ENCODE measurements around the gene CBFA2T3. TPM values are rescaled to one million over a fixed set of nuclear protein-coding genes. Genes with fewer than 3 reads are reported as not detected.

CBFA2T3 gene
- total RNA-seq, 1 donor from 2014 or later = 2.4 TPM

- no peaks in the 10 kb centered on the region for H3K4me1 ChIP-seq (ENCODE audit: insufficient read depth, low read length)
- Mint-ChIP-seq H3K27me3 (ENCODE audit: low read depth, unreplicated experiment) (peaks cover 20% of the 10 kb centered on the region), H3K9me3 (ENCODE audit: unreplicated experiment) (no peaks in the 10 kb centered on the region), H3K27ac (ENCODE audit: unreplicated experiment) (no peak overlapping the region), H3K36me3 (ENCODE audit: low read depth, unreplicated experiment) (peaks cover 9% of the 10 kb centered on the region), H3K4me1 (ENCODE audit: low read depth, unreplicated experiment) (no peaks in the 10 kb centered on the region), H3K4me3 (ENCODE audit: unreplicated experiment) (no peak overlapping the region)
- H3K27ac ChIP-seq (ENCODE audit: low read depth, low read length) = no peak overlapping the region
- H4K20me1 ChIP-seq (ENCODE audit: insufficient read depth, low read length) = no peaks in the 10 kb centered on the region
- no peak overlapping the region for H2AFZ ChIP-seq (ENCODE audit: low read depth, low read length)
- H3K79me2 ChIP-seq (ENCODE audit: insufficient read depth, low read length) = no peaks in the 10 kb centered on the region
- TF ChIP-seq CTCF (IDR thresholded peaks at IDR 0.05; ENCODE audit: insufficient read depth, low read depth, low read length) (no peak), EZH2 (IDR thresholded peaks at IDR 0.05; ENCODE audit: insufficient read depth, low read length) (no peak)
- DNase-seq (ENCODE audit: low read depth) (no peak), FAIRE-seq (no peak)
- H3K9ac ChIP-seq (ENCODE audit: low read length) = no peak overlapping the region
- no peak overlapping the region for H3K4me3 ChIP-seq (ENCODE audit: insufficient read depth, low read depth, low read length)
- no peaks in the 10 kb centered on the region for H3K9me3 ChIP-seq (ENCODE audit: insufficient read depth, low read depth, low read length)
- no peaks in the 10 kb centered on the region for H3K36me3 ChIP-seq (ENCODE audit: insufficient read depth, low read length)
- H3K27me3 ChIP-seq (ENCODE audit: insufficient read depth, low read length) = peaks cover 4% of the 10 kb centered on the region
- no peak overlapping the region for H3K4me2 ChIP-seq (ENCODE audit: low read length)
Measured at GRCh38 chr16:88865742-88866141, 111.3 kb downstream of the CBFA2T3 start.

GRCh38 chr16:88865310-88865709 is 111.7 kb downstream of the CBFA2T3 start:
- Mint-ChIP-seq H3K4me1 (ENCODE audit: low read depth, unreplicated experiment) (no peaks in the 10 kb centered on the region), H3K27ac (ENCODE audit: unreplicated experiment) (no peak overlapping the region), H3K4me3 (ENCODE audit: unreplicated experiment) (no peak overlapping the region), H3K36me3 (ENCODE audit: low read depth, unreplicated experiment) (peaks cover 10% of the 10 kb centered on the region), H3K9me3 (ENCODE audit: unreplicated experiment) (no peaks in the 10 kb centered on the region), H3K27me3 (ENCODE audit: low read depth, unreplicated experiment) (peaks cover 20% of the 10 kb centered on the region)
- H3K79me2 ChIP-seq (ENCODE audit: insufficient read depth, low read length) = no peaks in the 10 kb centered on the region
- DNase-seq (ENCODE audit: low read depth) (no peak), FAIRE-seq (no peak)
- H3K4me1 ChIP-seq (ENCODE audit: insufficient read depth, low read length) = no peaks in the 10 kb centered on the region
- H3K9ac ChIP-seq (ENCODE audit: low read length) = no peak overlapping the region
- no peak overlapping the region for H2AFZ ChIP-seq (ENCODE audit: low read depth, low read length)
- H3K27me3 ChIP-seq (ENCODE audit: insufficient read depth, low read length) = peaks cover 4% of the 10 kb centered on the region
- no peak overlapping the region for H3K27ac ChIP-seq (ENCODE audit: low read depth, low read length)
- H4K20me1 ChIP-seq (ENCODE audit: insufficient read depth, low read length) = no peaks in the 10 kb centered on the region
- peaks cover under 1% of the 10 kb centered on the region for H3K36me3 ChIP-seq (ENCODE audit: insufficient read depth, low read length)
- TF ChIP-seq EZH2 (IDR thresholded peaks at IDR 0.05; ENCODE audit: insufficient read depth, low read length) = no peak
- H3K4me2 ChIP-seq (ENCODE audit: low read length) = no peak overlapping the region
- H3K4me3 ChIP-seq (ENCODE audit: insufficient read depth, low read depth, low read length) = no peak overlapping the region
- no peaks in the 10 kb centered on the region for H3K9me3 ChIP-seq (ENCODE audit: insufficient read depth, low read depth, low read length)

GRCh38 chr16:88864521-88864920 is 112.5 kb downstream of the CBFA2T3 start:
- H3K27me3 Mint-ChIP-seq (ENCODE audit: low read depth, unreplicated experiment) = peaks cover 18% of the 10 kb centered on the region
- Histone ChIP-seq H2AFZ (ENCODE audit: low read depth, low read length) (no peak overlapping the region), H3K36me3 (ENCODE audit: insufficient read depth, low read length) (peaks cover 2% of the 10 kb centered on the region), H3K9ac (ENCODE audit: low read length) (no peak overlapping the region), H3K4me3 (ENCODE audit: insufficient read depth, low read depth, low read length) (no peak overlapping the region), H3K27ac (ENCODE audit: low read depth, low read length) (no peak overlapping the region), H3K79me2 (ENCODE audit: insufficient read depth, low read length) (no peaks in the 10 kb centered on the region), H3K4me1 (ENCODE audit: insufficient read depth, low read length) (no peaks in the 10 kb centered on the region), H4K20me1 (ENCODE audit: insufficient read depth, low read length) (no peaks in the 10 kb centered on the region), H3K4me2 (ENCODE audit: low read length) (no peak overlapping the region), H3K9me3 (ENCODE audit: insufficient read depth, low read depth, low read length) (no peaks in the 10 kb centered on the region), H3K27me3 (ENCODE audit: insufficient read depth, low read length) (peaks cover 4% of the 10 kb centered on the region)
- H3K36me3 Mint-ChIP-seq (ENCODE audit: low read depth, unreplicated experiment) = peaks cover 11% of the 10 kb centered on the region
- no peaks in the 10 kb centered on the region for H3K4me1 Mint-ChIP-seq (ENCODE audit: low read depth, unreplicated experiment)
- no peak for TF ChIP-seq CTCF (IDR thresholded peaks at IDR 0.05; ENCODE audit: insufficient read depth, low read depth, low read length)
- TF ChIP-seq EZH2 (IDR thresholded peaks at IDR 0.05; ENCODE audit: insufficient read depth, low read length) = no peak
- no peak for FAIRE-seq
- no peak overlapping the region for H3K4me3 Mint-ChIP-seq (ENCODE audit: unreplicated experiment)
- no peak for DNase-seq (ENCODE audit: low read depth)
- H3K27ac Mint-ChIP-seq (ENCODE audit: unreplicated experiment) = no peak overlapping the region
- no peaks in the 10 kb centered on the region for H3K9me3 Mint-ChIP-seq (ENCODE audit: unreplicated experiment)

Data from astrocyte (in vitro differentiated cells and primary cell).